ENCODE measurements around the gene ZNF429. TPM values are rescaled to one million over a fixed set of nuclear protein-coding genes. Genes with fewer than 3 reads are reported as not detected.
A peak's percentile ranks its signal among the peaks of the same experiment; 100 is the strongest.
"Not testable (repeated sequence)": the region's sequence is repeated elsewhere in the genome, so short reads cannot be mapped to it uniquely, and the experiment has no call there.

Gene ZNF429
- total RNA-seq, 2 experiments from 2014 or later, result 8.0 to 9.2 TPM

- Mint-ChIP-seq H3K36me3 (ENCODE audit: low read depth) (no peaks in the 10 kb centered on the region), H3K9me3 (no peaks in the 10 kb centered on the region), H3K27me3 (no peaks in the 10 kb centered on the region), H3K4me1 (ENCODE audit: low read depth) (no peaks in the 10 kb centered on the region), H3K27ac (no peak overlapping the region), H3K4me3 (no peak overlapping the region)
- ATAC-seq (ENCODE audit: poor library complexity) (no peak), DNase-seq (no peak)
- H3K9me3 ChIP-seq (ENCODE audit: control insufficient read depth in 1 of 2, insufficient read depth in 1 of 2, low read length in 2 of 2), result no peaks in the 10 kb centered on the region
- no peaks in the 10 kb centered on the region for H3K36me3 ChIP-seq (ENCODE audit: insufficient read depth, low read length)
- no peaks in the 10 kb centered on the region for H3K27me3 ChIP-seq (ENCODE audit: control insufficient read depth in 1 of 2, insufficient read depth in 2 of 2, low read length in 2 of 2)
- TF ChIP-seq CTCF (IDR thresholded peaks at IDR 0.05), result no peak
- ChIA-PET CTCF (no interaction called here), POLR2A (no interaction called here)
- no peak overlapping the region for H3K4me3 ChIP-seq (ENCODE audit: low read length)
- no peak overlapping the region for H3K27ac ChIP-seq (ENCODE audit: low read depth in 1 of 2, low read length in 2 of 2)
- intact Hi-C loops (cut with DNase I, micrococcal nuclease), result no loop called here
- no peaks in the 10 kb centered on the region for H3K4me1 ChIP-seq (ENCODE audit: insufficient read depth, low read length)
Measured at GRCh38 chr19:21496876-21497275, 8.5 kb upstream of the ZNF429 start.

DNA sequence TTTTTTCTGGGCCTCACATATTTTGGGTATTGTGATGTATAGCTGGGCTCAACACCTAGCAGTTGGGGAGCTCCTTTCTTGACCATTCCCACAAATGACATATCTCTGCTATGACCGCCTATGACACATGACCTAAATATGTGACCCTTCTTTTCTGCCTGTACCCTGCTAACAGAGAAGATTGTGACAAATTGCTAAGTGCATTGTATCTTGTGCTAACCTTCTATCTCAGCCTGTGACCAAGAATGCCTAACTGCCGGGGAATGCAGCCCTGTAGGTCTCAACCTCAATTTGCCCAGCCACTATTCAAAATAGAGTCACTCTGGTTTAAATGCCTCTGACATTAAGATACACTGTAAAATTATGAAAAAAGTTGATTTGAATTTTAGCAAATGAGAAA is 6.8 kb upstream of the ZNF429 start:
- no peak for TF ChIP-seq CTCF (IDR thresholded peaks at IDR 0.05)
- Histone ChIP-seq H3K27ac (ENCODE audit: low read depth in 1 of 2, low read length in 2 of 2) (no peak overlapping the region), H3K4me3 (ENCODE audit: low read length) (no peak overlapping the region), H3K4me1 (ENCODE audit: insufficient read depth, low read length) (no peaks in the 10 kb centered on the region), H3K27me3 (ENCODE audit: control insufficient read depth in 1 of 2, insufficient read depth in 2 of 2, low read length in 2 of 2) (no peaks in the 10 kb centered on the region), H3K9me3 (ENCODE audit: control insufficient read depth in 1 of 2, insufficient read depth in 1 of 2, low read length in 2 of 2) (no peaks in the 10 kb centered on the region), H3K36me3 (ENCODE audit: insufficient read depth, low read length) (no peaks in the 10 kb centered on the region)
- Mint-ChIP-seq H3K4me3 (no peak overlapping the region), H3K36me3 (ENCODE audit: low read depth) (no peaks in the 10 kb centered on the region), H3K27ac (no peak overlapping the region), H3K9me3 (no peaks in the 10 kb centered on the region), H3K27me3 (no peaks in the 10 kb centered on the region), H3K4me1 (ENCODE audit: low read depth) (no peaks in the 10 kb centered on the region)
- ATAC-seq (ENCODE audit: poor library complexity), result no peak
- DNase-seq, result no peak
- intact Hi-C loops (cut with DNase I, micrococcal nuclease), result no loop called here
- ChIA-PET CTCF (no interaction called here), POLR2A (no interaction called here)

DNA sequence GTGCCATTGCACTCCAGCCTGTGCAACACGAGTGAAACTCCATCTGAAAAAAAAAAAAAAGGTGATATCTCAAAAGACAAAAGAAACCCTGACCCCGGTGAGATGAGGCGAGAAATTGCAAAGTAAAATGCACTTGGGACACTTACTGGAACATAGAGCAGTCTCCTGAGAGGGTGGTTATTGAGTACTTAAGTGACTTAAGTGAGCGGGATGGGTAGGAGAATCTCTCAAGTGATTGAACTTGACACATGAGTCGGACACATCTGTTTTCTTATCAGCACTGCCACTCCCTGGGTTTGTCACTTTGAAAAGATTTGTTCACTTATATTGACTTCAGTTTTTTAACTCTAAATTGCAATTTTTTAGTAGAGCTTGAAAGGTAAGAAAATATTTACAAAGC is 2.8 kb downstream of the ZNF429 start:
- DNase-seq, result no peak
- no peak for TF ChIP-seq CTCF (IDR thresholded peaks at IDR 0.05)
- intact Hi-C loops (cut with DNase I, micrococcal nuclease), result loop anchor here (5.0 to 10.0 kb wide), 7 partner anchors 59 to 1991 kb away; partner anchors contain the start of genes NDUFA13 (in 1 of the 2), TSSK6 (in 1 of the 2), ZNF43 (in 1 of the 2) and ZNF430 (in 1 of the 2)
- Histone ChIP-seq H3K27me3 (ENCODE audit: control insufficient read depth in 1 of 2, insufficient read depth in 2 of 2, low read length in 2 of 2) (no peaks in the 10 kb centered on the region), H3K27ac (ENCODE audit: low read depth in 1 of 2, low read length in 2 of 2) (no peak overlapping the region), H3K9me3 (ENCODE audit: control insufficient read depth in 1 of 2, insufficient read depth in 1 of 2, low read length in 2 of 2) (peaks cover 0 to 35% of the 10 kb centered on the region in 2 experiments), H3K4me3 (ENCODE audit: low read length) (no peak overlapping the region), H3K4me1 (ENCODE audit: insufficient read depth, low read length) (peaks cover 21% of the 10 kb centered on the region), H3K36me3 (ENCODE audit: insufficient read depth, low read length) (peaks cover 11% of the 10 kb centered on the region)
- peaks cover 50% of the 10 kb centered on the region for H3K36me3 Mint-ChIP-seq (ENCODE audit: low read depth)
- peaks cover 57% of the 10 kb centered on the region for H3K4me1 Mint-ChIP-seq (ENCODE audit: low read depth)
- H3K27ac Mint-ChIP-seq, result peak overlapping the region; percentile 100
- peaks cover 2% of the 10 kb centered on the region for H3K9me3 Mint-ChIP-seq
- ATAC-seq (ENCODE audit: poor library complexity), result no peak
- ChIA-PET CTCF (no interaction called here), POLR2A (interaction anchor here (0.6 kb wide), 1 partner anchor 1876 kb away, joined by 3 read pairs; no protein-coding TSS in a partner anchor)
- H3K4me3 Mint-ChIP-seq, result peak overlapping the region; percentile 62
- H3K27me3 Mint-ChIP-seq, result no peaks in the 10 kb centered on the region

- peaks cover 55% of the 10 kb centered on the region for H3K36me3 Mint-ChIP-seq (ENCODE audit: low read depth)
- H3K27ac Mint-ChIP-seq; H3K27me3 Mint-ChIP-seq; H3K9me3 Mint-ChIP-seq; H3K27ac ChIP-seq (ENCODE audit: low read depth in 1 of 2, low read length in 2 of 2); H3K4me3 ChIP-seq (ENCODE audit: low read length); CTCF ChIA-PET; POLR2A ChIA-PET; H3K4me3 Mint-ChIP-seq; intact Hi-C loops (cut with DNase I, micrococcal nuclease); DNase-seq; H3K27me3 ChIP-seq (ENCODE audit: control insufficient read depth in 1 of 2, insufficient read depth in 2 of 2, low read length in 2 of 2); ATAC-seq (ENCODE audit: poor library complexity): not testable (repeated sequence)
- peaks cover 49% of the 10 kb centered on the region for H3K4me1 Mint-ChIP-seq (ENCODE audit: low read depth)
- peaks cover 10% of the 10 kb centered on the region for H3K4me1 ChIP-seq (ENCODE audit: insufficient read depth, low read length)
- peaks cover 11% of the 10 kb centered on the region for H3K36me3 ChIP-seq (ENCODE audit: insufficient read depth, low read length)
- H3K9me3 ChIP-seq (ENCODE audit: control insufficient read depth in 1 of 2, insufficient read depth in 1 of 2, low read length in 2 of 2), result peaks cover 0 to 43% of the 10 kb centered on the region in 2 experiments
Measured at GRCh38 chr19:21511058-21511457, 5.7 kb downstream of the ZNF429 start.

DNA sequence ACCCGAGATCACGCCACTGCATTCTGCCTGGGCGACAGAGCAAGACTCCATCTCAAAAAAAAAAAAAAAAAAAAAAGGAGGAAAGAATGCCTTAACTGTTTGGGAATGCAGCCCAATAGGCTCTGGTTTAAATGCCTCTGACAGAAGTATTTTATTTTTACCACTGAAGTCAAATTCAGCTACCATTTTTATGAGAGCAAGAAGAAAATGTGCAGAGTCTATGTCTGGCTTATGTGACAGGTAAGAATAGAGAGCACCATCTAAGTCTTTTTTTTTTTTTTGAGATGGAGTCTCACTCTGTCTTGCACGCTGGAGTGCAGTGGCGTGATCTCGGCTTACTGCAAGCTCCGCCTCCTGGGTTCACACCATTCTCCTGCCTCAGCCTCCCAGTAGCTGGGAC is 7.2 kb downstream of the ZNF429 start:
- CTCF ChIA-PET, result interaction anchor here (0.6 kb wide), 1 partner anchor 34 kb away, joined by 3 read pairs; no protein-coding TSS in a partner anchor
- H3K9me3 ChIP-seq (ENCODE audit: control insufficient read depth in 1 of 2, insufficient read depth in 1 of 2, low read length in 2 of 2), result peaks cover 11 to 48% of the 10 kb centered on the region in 2 experiments
- ATAC-seq (ENCODE audit: poor library complexity); H3K27ac Mint-ChIP-seq; intact Hi-C loops (cut with DNase I, micrococcal nuclease); DNase-seq; H3K4me1 ChIP-seq (ENCODE audit: insufficient read depth, low read length); H3K4me3 Mint-ChIP-seq; H3K27ac ChIP-seq (ENCODE audit: low read depth in 1 of 2, low read length in 2 of 2); H3K27me3 ChIP-seq (ENCODE audit: control insufficient read depth in 1 of 2, insufficient read depth in 2 of 2, low read length in 2 of 2); H3K27me3 Mint-ChIP-seq; H3K4me3 ChIP-seq (ENCODE audit: low read length); H3K9me3 Mint-ChIP-seq; H3K36me3 ChIP-seq (ENCODE audit: insufficient read depth, low read length): not testable (repeated sequence)
- peaks cover 47% of the 10 kb centered on the region for H3K4me1 Mint-ChIP-seq (ENCODE audit: low read depth)
- POLR2A ChIA-PET, result interaction anchor here (0.6 kb wide), 1 partner anchor 320 kb away, joined by 3 read pairs; no protein-coding TSS in a partner anchor
- H3K36me3 Mint-ChIP-seq (ENCODE audit: low read depth), result peaks cover 57% of the 10 kb centered on the region

All from CD4-positive, alpha-beta T cell (primary cell).